Suppressor macrophage (primary cell): ENCODE measurements around the gene ADAMTS2.
A peak's percentile ranks its signal among the peaks of the same experiment; 100 is the strongest.

Experiments used
- DNase-seq, 4 experiments: peaks; one replicate each; pipeline ENCODE4 v3.0.0-alpha.2; 2020 to 2022

Gene ADAMTS2

GRCh38 chr5:179343719-179344430, 1.4 kb downstream of the ADAMTS2 start:
- peak; percentile 17 to 58 (median 22) for DNase-seq

GRCh38 chr5:179343021-179343718, 2.1 kb downstream of the ADAMTS2 start:
- DNase-seq, result no peak

- DNase-seq, result no peak
Observed at GRCh38 chr5:179342577-179342976, 2.7 kb downstream of the ADAMTS2 start.

DNA sequence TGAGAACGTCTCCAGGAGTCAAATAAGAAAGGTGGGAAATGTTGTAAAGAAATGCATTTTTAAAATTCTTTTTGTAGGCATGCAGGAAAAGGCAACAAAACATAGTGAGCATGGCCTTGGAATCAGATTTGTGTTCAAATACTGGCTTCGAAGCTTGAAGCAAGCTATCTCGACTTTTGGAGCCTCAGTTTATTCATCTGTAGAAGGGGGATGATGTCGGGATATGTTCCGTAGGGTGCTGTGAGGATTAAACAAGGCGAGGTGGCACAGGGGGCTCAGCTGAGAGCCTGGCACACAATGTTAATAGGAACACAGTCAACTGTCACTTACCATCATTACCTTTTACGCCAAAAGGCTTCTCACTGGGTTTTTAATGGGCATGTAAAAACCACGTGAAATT, 4.8 kb downstream of the ADAMTS2 start:
- no peak for DNase-seq

DNA sequence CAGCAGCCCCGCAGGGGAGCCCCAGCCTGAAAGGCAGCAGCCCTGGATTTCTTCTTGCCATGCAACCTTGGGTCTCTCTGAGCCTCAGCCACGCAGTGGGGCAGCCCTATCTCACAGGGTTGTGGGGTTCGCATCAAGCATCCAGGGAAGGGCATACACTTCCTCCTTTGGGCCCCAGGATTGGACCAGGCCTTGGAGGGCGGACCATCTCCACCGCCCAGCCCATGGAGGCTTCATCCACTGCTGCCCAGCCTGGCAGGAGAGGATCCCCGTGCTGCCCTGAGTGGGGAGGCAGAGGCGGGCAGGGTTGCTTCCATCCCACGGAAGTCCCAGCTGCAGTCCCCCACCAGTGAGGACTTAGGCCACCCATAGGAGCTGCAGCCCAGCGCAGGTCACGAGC, 5.3 kb downstream of the ADAMTS2 start:
- DNase-seq, result no peak

GRCh38 chr5:179339081-179339480, 6.2 kb downstream of the ADAMTS2 start:
- no peak for DNase-seq

- DNase-seq, result no peak
Observed at GRCh38 chr5:179337796-179338676, 7.2 kb downstream of the ADAMTS2 start.

- no peak for DNase-seq
Observed at GRCh38 chr5:179336871-179337795, 8.1 kb downstream of the ADAMTS2 start.

GRCh38 chr5:179336126-179336870, 9.0 kb downstream of the ADAMTS2 start:
- no peak for DNase-seq

- no peak for DNase-seq
Observed at GRCh38 chr5:179333796-179334761, 11.2 kb downstream of the ADAMTS2 start.

GRCh38 chr5:179332741-179333290, 12.4 kb downstream of the ADAMTS2 start:
- no peak for DNase-seq

GRCh38 chr5:179331591-179332375, 13.5 kb downstream of the ADAMTS2 start:
- DNase-seq, result no peak

- no peak for DNase-seq
Observed at GRCh38 chr5:179330186-179330900, 14.9 kb downstream of the ADAMTS2 start.

- DNase-seq, result no peak
Observed at GRCh38 chr5:179328291-179328690, 17.0 kb downstream of the ADAMTS2 start.

DNA sequence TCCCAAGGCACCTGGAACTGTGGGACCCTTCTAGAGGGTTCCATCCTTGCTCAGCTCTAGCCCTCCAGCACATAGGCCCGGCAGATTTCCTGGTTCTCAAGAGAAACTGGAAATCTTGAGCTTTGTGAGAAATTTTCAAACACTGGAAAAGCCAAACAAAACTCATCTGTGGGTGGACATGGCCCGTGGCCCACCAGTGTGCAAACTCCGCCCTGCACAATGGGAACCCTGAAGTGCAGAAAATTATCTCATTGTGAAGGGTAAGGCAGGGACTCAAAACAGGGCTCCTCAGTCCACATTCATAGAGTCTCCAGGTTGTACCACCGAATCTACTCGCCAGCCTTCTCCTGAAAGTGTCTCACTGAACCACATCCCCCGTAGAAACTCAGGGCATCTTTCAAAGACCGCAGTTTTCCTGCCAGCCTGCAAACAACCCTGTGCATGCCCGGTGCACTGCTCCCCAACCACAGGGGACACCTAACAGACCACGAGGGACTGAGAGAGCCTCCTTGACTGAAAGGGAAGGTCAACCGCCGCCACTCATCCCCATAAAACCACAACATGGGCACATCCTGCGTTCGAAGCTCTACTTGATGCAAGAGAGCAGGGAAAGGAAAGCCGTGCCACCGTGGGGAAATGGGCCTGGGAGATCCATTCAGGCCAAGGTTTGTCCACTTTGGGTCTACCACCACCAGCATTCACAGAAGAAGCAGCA, 18.1 kb downstream of the ADAMTS2 start:
- no peak for DNase-seq

GRCh38 chr5:179326122-179326927, 18.9 kb downstream of the ADAMTS2 start:
- no peak for DNase-seq
